ENCODE results near the gene ELF5.

Gene ELF5

GRCh38 chr11:34519595-34520235 is 6.1 kb upstream of the ELF5 start:
- no peak for DNase-seq

DNA sequence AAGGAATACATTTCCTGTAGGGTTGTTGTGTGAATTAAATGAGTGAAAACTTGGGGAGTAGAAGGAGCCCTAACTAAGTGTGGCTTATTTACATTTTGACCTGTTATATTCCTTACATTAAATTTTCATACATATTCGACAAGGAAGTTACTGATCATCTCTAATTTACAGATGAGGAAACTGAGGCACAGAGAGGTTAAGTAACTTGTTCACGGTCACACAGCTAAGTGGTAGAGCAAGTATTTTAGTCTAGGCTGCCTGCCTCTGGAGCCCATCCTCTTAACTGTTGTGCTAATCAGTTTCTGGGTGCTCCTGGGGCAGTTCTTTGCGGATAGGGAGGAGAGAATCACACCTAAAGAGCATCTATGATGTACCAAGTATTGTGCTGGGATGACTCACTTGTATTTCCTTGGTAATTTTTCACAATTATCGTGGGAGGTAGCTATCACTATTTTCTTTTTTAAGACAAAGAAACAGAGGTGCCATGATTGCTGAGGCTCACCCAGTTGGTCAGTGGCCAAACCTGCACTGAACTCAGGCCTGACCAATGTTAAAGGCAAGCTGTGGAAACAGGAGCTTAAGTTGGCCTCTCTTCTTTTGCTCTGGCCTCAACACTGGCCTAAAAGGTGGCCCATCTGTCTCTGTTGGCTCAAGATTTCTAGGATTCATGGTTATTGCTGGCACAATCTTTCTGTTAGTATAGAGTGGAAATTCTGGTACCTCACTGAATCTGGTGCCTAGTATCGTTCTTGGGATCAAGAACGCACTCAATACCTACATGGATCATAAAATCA is 2.9 kb upstream of the ELF5 start:
- DNase-seq = no peak

- DNase-seq = no peak
Observed at GRCh38 chr11:34514597-34514996, 1.0 kb upstream of the ELF5 start.

DNA sequence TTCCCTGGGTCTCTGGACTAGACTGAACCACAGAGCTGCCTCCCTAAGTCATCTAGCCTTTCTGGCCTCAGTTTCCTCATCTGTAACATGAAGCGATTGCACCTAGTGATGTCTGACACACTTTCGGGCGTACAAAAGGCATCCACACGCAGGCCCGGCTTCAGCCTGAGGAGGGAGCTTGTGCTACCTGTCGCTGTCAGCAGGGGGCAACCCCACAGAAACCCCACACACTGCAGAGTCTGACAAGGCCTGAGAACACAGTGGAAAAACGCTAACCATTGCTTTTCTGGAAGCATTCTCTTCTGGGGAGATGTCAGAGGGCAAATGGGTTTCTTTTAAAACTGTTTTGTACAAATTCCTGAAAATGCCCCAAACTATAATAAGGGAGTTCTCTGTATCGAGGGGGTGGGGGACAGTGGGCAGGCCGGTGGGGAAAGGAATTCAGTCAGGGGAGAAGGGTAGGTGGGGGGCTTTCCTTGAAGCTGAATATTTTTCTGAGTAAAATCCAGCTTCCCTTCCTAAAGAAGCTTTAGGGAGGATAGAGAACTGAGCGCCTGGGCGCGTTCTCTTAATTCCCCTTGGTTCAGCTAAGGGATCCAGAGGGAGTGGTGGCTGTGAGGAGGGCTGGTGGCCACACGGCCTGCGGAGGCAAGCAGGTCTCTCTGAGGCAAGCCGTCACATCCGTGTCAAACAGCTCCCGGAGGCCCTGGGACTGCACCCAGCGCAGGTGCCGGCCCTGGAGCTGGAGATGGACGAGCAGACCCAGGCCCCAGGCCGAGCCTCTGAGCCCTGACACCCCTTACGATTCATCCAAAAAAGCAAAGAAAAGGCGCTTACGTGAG is 533 bp downstream of the ELF5 start:
- DNase-seq = peak; percentile 65

- DNase-seq = no peak
Observed at GRCh38 chr11:34510673-34511072, 2.9 kb downstream of the ELF5 start.

- DNase-seq = no peak
Observed at GRCh38 chr11:34510218-34510617, 3.4 kb downstream of the ELF5 start.

GRCh38 chr11:34509336-34509876 is 4.2 kb downstream of the ELF5 start:
- DNase-seq = peak; percentile 15

- peak; percentile 27 for DNase-seq
Observed at GRCh38 chr11:34508524-34508923, 5.1 kb downstream of the ELF5 start.

GRCh38 chr11:34507610-34508009 is 6.0 kb downstream of the ELF5 start:
- no peak for DNase-seq

- no peak for DNase-seq
Observed at GRCh38 chr11:34507156-34507555, 6.4 kb downstream of the ELF5 start.

GRCh38 chr11:34505874-34506273 is 7.7 kb downstream of the ELF5 start:
- peak; percentile 70 for DNase-seq

- no peak for DNase-seq
Observed at GRCh38 chr11:34502949-34503348, 10.6 kb downstream of the ELF5 start.

DNA sequence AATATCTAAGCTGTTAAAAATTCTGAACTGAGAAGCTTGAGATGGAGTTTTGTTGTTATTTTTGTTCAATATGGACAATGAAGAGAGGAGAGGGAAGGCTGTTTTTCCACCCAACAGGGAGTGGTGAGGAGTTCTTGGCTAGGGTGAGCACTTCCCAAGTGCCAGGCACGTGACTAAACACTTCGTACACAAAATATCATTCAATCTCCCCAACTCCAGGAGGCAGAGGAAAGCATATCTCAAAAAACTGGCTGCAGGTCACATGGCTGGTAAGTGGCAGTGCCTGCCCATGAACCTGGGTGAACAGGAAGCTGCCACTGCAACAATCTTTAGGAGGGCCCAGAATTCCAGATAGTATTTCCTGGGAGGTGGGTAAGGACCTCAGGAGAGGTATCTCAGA is 11.6 kb downstream of the ELF5 start:
- DNase-seq = peak; percentile 30

GRCh38 chr11:34501500-34501899 is 12.1 kb downstream of the ELF5 start:
- DNase-seq = peak; percentile 31

DNA sequence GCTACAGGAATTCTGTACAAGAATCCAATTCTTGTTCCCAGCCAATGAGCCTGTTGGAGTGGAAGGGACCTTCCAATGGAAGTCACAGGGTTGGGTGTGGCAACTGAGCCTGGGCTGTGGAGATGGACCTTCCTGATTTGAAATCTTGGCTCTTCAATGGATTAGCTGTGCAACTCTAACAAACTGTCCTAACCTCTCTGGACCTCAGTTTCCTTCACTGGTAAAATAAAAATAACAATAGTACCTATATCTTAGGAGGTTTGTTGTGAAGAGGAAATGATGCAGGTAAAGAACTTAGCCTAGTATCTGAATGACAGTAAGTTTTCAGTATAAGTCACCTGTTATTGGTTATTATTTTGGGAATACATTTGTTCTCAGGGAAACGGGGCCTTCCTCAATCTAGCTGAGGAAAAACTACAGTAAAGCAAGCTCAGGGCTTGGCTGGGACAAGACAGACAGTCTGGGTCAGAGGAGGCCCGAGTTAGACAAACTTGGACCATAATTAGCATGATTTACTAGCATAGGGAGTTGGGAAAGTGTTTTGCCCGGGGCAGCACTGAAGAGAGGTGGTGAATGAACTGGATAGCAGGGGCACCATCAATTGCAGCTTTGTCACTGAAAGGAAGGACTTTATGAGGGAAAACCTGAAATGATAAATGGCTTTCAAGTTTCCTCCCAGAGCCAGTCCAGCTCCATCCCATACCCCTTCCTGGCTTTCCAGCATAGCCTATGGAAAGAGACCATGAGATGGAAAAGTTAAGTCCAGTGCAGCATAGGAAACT is 13.7 kb downstream of the ELF5 start:
- peak; percentile 76 for DNase-seq

- peak; percentile 94 for DNase-seq
Observed at GRCh38 chr11:34495724-34496377, 17.7 kb downstream of the ELF5 start.

DNA sequence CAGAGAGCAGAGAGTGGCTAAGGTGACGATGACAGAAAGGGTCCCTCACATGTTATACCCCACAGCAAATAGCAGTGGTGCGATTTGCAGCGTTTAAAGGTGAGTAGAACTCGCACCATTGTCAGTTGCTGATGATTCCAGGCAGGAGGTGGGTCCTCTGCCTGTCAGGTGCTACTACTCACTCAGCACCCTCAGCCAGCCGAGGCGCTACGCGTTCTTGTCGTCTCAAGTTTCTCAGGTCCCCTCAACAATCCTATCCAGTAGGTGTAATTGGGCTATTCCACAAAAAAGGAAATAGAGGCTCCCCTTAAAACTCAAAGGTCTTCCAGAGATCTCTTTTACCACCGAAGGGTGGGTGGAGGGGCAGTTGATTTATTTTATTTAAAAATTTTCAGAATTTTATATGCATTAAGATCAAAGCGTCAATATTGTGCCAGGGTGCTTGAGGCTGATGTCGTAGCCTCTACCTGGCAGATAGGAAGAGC is 18.3 kb downstream of the ELF5 start:
- no peak for DNase-seq

- no peak for DNase-seq
Observed at GRCh38 chr11:34493926-34494595, 19.5 kb downstream of the ELF5 start.

GRCh38 chr11:34493468-34493867 is 20.1 kb downstream of the ELF5 start:
- DNase-seq = no peak

DNA sequence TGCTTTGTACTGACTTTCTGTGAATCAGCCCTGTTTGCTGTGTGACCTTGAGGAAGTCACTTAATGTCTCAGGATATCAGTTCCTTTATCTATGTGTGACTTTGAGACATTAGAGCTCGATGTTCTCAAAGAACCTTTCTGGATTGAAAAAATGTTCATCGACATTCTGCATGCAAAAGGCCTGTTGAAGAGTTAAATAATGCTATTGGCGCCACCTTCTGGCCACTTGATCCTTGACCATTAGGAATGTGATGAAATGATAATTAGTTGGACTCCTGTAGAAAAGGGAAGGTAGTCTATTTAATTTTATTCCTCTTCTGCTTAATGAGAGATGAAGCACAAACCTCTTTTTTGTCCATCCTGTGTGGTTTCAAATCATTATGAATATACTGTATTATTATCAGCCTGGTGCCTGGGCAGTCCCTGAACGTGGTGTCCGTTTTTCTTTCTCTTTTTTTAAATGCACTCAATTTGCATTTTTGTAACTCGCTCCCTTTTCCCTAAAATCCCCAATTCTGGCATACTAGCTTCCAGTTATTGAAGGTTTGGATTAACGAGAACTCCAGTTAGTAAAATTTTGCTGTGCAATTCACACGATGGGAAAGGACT is 20.7 kb downstream of the ELF5 start:
- peak; percentile 80 for DNase-seq

DNA sequence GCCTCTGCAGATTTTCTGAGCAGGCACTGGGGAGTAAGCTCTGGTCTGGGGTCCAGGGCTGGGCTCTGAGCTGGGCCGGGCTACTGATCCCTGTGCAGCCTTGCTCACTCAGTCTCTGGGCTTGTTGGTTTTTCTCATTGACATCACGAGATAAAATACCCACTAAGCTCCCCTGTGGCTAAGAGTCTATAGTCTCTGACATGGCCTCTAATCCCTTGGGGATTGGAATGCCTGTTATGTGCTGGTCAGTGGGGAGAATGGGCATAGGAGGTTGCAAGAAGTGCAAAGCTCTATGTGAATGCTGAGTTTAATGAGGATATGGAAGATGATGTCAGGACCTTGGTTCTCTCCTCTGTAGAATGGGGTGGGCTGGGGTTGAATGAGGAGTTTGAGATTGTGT is 23.3 kb downstream of the ELF5 start:
- no peak for DNase-seq

Measured in NCI-H69 (cell line).